Posterior vena cava (tissue), 2 donors: ENCODE measurements around the gene RABGAP1L. TPM values are rescaled to one million over a fixed set of nuclear protein-coding genes. Genes with fewer than 3 reads are reported as not detected.
"Not testable (repeated sequence)": the region's sequence is repeated elsewhere in the genome, so short reads cannot be mapped to it uniquely, and the experiment has no call there.

Experiments
- DNase-seq: peaks from one replicate; pipeline ENCODE4 v3.0.0-alpha.2; 2020; ENCODE audit warnings: low spot score
- intact Hi-C, 2 donors: fragments of 100-400 bp; cut with DNase I; formaldehyde crosslinking; loops; one replicate each; pipeline versions ENCODE4 v1.14.1 to v1.14.2; 2022 to 2023
- total RNA-seq, 2 donors: library from RNA; stranded (reverse); fragmentation: NEBNext Ultra II Directional; extraction: Animal tissue kit (Norgen Biotek cat#: 25700); gene quantifications; one replicate each; pipeline ENCODE4 v1.2.1, GENCODE V29; 2021
- donor health status: DM: yes; HTN: yes; CAD: no.
- donor health status: DM: yes; HTN: yes; CAD: no.

RABGAP1L gene
- total RNA-seq, 2 donors from 2014 or later = 32.9 to 41.4 TPM

- no peak for DNase-seq
- intact Hi-C loops = no loop called here
Measured at GRCh38 chr1:174401075-174401474, 241.8 kb downstream of the RABGAP1L start.

- intact Hi-C loops = no loop called here
- no peak for DNase-seq
Measured at GRCh38 chr1:174405219-174405618, 245.9 kb downstream of the RABGAP1L start.

GRCh38 chr1:174406421-174406820, 247.1 kb downstream of the RABGAP1L start:
- intact Hi-C loops = no loop called here

GRCh38 chr1:174407665-174408064, 248.3 kb downstream of the RABGAP1L start:
- intact Hi-C loops = no loop called here

More at GRCh38 chr1:174406421-174406820, 247.1 kb downstream of the RABGAP1L start:
- DNase-seq = no peak

GRCh38 chr1:174408146-174408545, 248.8 kb downstream of the RABGAP1L start:
- intact Hi-C loops = no loop called here
- no peak for DNase-seq

More at GRCh38 chr1:174407665-174408064, 248.3 kb downstream of the RABGAP1L start:
- no peak for DNase-seq

- DNase-seq, intact Hi-C loops: not testable (repeated sequence)
Measured at GRCh38 chr1:174409801-174410200, 250.5 kb downstream of the RABGAP1L start.

- intact Hi-C loops = loop anchor here in 1 of 2 donors (1.0 kb wide), 1 partner anchor 25 kb away; no protein-coding TSS in a partner anchor
- no peak for DNase-seq
Measured at GRCh38 chr1:174413632-174414031, 254.3 kb downstream of the RABGAP1L start.

- DNase-seq = no peak
- intact Hi-C loops = no loop called here
Measured at GRCh38 chr1:174414203-174414602, 254.9 kb downstream of the RABGAP1L start.

- DNase-seq = no peak
- intact Hi-C loops = no loop called here
Measured at GRCh38 chr1:174415506-174415905, 256.2 kb downstream of the RABGAP1L start.

GRCh38 chr1:174417921-174418320, 258.6 kb downstream of the RABGAP1L start:
- intact Hi-C loops = no loop called here
- no peak for DNase-seq

- intact Hi-C loops = no loop called here
- DNase-seq = no peak
Measured at GRCh38 chr1:174425121-174425520, 265.8 kb downstream of the RABGAP1L start.

- intact Hi-C loops = no loop called here
- no peak for DNase-seq
Measured at GRCh38 chr1:174426153-174426552, 266.8 kb downstream of the RABGAP1L start.

GRCh38 chr1:174428033-174428432, 268.7 kb downstream of the RABGAP1L start:
- no peak for DNase-seq
- intact Hi-C loops = no loop called here

GRCh38 chr1:174428739-174429138, 269.4 kb downstream of the RABGAP1L start:
- DNase-seq = no peak
- intact Hi-C loops = no loop called here

GRCh38 chr1:174433451-174433850, 274.1 kb downstream of the RABGAP1L start:
- intact Hi-C loops = no loop called here

GRCh38 chr1:174445351-174445750, 286.0 kb downstream of the RABGAP1L start:
- intact Hi-C loops = no loop called here
- DNase-seq = no peak

More at GRCh38 chr1:174433451-174433850, 274.1 kb downstream of the RABGAP1L start:
- no peak for DNase-seq

- DNase-seq = no peak
- intact Hi-C loops = no loop called here
Measured at GRCh38 chr1:174445817-174446216, 286.5 kb downstream of the RABGAP1L start.

- intact Hi-C loops = no loop called here
Measured at GRCh38 chr1:174447866-174448530, 288.7 kb downstream of the RABGAP1L start, which contains the start of gene GPR52. Gene GPR52, plus strand, starts transcription at chr1:174447964. Its CDS starts 148 bp downstream, at chr1:174448112.

GRCh38 chr1:174448531-174448883, 289.2 kb downstream of the RABGAP1L start:
- no peak for DNase-seq
- intact Hi-C loops = no loop called here

More at GRCh38 chr1:174447866-174448530, 288.7 kb downstream of the RABGAP1L start, which contains the start of gene GPR52:
- no peak for DNase-seq

GRCh38 chr1:174448974-174449373, 289.7 kb downstream of the RABGAP1L start:
- no peak for DNase-seq
- intact Hi-C loops = no loop called here

GRCh38 chr1:174451408-174451807, 292.1 kb downstream of the RABGAP1L start:
- no peak for DNase-seq
- intact Hi-C loops = no loop called here
